NOMO-1 (cell line): ENCODE results near the gene TPGS2.
"Not testable (repeated sequence)": the region's sequence is repeated elsewhere in the genome, so short reads cannot be mapped to it uniquely, and the experiment has no call there.

Experiments
- DNase-seq, 2 experiments: peaks; one replicate each; lab custom pipeline; 2025; ENCODE audit not compliant: unreplicated experiment in 2 of 2; lab: John Stamatoyannopoulos, UW

The TPGS2 gene, protein sequence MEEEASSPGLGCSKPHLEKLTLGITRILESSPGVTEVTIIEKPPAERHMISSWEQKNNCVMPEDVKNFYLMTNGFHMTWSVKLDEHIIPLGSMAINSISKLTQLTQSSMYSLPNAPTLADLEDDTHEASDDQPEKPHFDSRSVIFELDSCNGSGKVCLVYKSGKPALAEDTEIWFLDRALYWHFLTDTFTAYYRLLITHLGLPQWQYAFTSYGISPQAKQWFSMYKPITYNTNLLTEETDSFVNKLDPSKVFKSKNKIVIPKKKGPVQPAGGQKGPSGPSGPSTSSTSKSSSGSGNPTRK

DNA sequence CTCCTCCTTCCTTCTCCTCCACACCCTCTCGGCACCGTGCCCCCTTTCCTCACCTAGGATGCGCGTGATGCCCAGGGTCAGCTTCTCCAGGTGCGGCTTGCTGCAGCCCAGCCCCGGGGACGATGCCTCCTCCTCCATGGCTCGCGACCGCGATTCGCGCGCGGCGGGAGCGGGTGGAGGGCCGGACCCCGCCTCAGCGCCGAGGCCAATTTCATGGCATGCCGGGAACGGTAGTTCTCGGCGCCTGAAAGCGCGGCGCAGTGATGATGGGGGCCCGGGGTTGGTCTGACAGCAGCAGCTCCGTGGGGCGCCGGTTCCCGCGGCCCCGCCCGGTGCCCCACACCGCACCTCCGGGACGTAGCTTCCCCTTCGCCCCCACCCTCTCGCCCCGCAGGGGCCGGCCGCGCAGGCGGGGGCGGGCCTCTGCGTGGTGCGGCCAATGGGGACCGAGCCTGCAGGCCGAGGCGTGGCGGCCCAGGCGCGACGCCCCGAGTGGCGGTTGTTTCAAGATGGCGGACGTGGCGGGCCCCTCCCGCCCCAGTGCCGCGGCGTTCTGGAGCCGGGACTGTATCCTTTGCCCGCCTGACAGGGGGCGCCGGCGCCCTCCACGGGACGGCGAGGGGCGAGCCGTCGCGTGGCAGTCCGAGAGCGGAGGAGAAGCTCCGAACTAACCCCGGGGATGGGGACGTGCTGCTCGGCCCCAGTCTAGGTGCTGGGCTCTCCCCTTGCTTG, at the start of gene TPGS2, which contains the start of gene KIAA1328:
TPGS2 (minus strand) TSS at position 373 of the 732 bp plus-strand sequence; CDS start at position 138, 235 bp downstream.
KIAA1328 (plus strand) TSS at position 498 of the 732 bp plus-strand sequence; CDS start at position 510, 12 bp downstream.
- peak; percentile 88 to 95 for DNase-seq

DNA sequence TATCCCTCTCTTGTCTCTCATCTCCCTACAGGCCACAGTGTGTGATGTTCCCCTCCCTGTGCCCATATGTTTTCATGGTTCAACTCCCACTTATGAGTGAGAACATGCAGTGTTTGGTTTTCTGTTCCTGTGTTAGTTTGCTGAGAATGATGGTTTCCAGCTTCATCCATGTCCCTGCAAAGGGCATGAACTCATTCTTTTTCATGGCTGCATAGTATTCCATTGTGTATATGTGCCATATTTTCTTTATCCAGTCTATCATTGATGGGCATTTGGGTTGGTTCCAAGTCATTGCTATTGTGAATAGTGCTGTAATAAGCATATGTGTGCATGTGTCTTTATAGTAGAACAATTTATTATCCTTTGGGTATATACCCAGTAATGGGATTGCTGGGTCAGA, 45.0 kb upstream of the TPGS2 start:
- DNase-seq: not testable (repeated sequence)

DNA sequence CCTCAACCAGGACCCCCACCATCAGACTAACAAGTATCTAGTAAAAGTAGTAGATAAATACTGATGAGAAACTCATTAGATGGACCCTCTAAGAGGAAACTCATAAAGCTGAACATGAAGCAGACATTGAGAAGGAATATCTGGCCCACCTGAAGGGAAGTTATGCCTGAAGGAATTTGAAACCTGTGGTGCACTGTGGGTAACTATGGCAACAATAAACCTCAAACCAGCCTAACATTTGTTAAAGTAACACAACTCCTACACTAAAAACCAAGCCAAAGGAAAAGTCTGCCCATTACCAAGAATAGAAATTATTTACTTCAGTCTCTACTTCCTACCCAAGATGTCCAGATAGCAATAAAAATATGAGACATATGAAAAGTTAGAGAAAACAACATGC, 43.5 kb upstream of the TPGS2 start:
- no peak for DNase-seq

DNA sequence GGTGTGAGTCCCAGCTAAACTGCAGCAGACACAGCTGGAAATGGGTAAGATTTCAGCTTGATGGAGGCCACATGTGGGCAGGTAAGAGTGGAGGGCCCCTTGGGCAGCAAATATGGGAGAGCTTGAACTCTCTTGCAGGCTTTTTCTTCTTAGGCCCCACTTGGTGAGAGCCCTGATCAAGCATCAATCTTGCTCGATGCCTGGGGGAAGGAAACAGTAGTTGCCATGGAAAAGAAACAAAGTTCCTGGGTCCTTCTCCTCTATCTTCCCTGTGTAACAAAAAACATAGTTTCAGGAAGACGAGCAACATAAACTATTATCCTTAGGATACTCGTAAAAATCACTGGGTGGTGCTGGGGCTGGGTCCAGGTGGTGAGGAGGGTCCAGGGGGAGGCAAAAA, 43.0 kb upstream of the TPGS2 start:
- DNase-seq: no peak

DNA sequence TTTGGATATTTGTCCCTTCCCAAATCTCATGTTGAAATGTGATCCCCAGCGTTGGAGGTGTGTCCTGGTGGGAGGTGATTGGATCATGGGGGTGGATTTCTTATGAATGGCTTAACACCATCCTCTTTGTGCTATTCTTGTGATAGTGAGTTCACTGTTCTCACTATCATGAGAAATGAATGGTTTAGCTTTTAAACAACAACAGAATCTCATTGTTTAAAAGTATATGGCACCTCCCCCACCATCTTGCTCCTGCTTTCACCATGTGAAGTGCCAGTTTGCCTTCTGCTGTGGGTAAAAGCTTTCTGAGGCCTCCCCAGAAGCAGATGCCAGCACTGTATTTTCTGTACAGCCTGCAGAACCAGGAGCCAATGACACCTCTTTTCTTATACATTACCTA, 38.3 kb upstream of the TPGS2 start:
- no peak for DNase-seq

DNA sequence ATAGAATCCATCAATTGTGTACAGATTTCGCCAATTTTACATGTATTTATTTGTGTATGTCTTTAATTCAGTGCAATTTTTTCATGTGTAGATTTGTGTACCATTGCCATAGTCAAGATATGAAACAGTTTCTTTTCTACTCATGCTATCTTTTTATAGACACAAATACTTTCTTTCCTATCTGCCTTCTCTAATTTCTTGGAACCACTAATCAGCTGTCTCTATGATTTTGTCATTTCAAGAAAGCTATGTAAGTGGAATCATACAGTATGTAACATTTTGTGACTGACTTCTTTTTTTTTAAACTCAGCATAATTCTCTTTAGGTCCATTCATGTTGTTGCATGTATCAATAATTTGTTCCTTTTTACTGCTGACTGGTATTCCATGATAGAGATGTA, 33.4 kb upstream of the TPGS2 start:
- DNase-seq: no peak

DNA sequence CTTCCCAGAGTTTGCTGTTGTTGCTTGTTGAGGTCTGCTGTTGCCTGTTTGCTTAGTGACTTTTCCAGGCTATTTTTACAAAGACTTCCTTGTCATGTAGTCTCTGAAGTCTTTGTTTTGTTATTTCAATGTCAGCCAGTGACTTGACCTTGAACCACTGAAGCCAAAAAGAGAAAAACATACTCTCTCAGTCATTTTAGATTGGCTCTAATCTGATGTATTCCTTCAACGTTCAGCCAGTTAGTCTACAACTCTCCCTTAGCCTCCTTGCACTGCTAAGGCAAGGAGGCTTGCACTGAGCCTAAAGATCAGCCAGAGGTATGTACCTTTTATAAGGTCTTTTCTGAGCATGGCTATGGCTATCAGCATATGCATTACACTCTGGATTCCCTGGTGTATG, 28.0 kb upstream of the TPGS2 start:
- no peak for DNase-seq

DNA sequence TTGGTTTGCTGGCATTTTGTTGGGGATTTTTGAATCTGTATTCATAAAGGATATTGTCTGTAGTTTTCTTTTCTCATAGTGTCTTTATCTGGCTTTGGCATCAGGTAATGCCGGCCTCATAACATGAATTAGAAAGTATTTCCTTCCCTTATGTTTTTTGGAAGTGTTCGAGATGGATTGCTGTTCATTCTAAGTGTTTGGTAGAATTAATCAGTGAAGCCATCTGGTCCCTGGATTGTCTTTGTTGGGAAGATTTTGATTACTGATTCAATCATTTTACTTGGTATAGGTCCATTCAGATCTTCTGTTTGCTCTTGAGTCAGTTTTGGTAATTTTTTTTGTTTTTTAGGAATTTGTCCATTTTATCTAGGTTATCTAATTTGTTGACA, 22.4 kb upstream of the TPGS2 start:
- DNase-seq: no peak

DNA sequence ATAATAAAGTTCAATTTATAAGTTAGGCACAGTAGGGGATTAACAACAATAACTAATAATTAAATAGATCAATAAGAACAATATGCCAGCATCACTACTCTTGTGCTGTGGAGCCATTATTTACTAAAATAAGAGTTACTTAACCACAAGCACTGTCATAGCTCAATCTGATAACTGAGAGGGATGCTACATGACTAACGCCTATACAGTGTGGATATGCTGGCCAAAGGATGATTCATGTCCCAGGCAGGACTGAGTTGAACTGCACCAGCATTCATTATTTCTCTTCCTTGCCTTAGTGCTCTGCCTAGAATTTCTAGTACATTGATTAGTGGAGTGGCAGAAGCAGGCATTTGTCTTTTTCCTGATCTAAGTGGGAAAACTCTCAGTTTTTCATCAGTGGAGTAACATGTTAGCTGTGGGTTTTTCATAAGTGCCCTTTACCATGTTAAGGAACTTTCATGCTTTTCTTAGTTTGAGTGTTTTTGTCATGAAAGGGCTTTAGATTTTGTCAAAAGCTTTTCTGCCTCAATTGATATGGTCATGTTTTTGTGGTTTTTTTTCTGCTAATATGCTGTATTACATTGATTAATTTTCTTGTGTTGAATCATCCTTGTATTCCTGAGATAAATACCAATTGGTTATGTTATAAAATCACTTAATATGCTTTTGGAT, 21.9 kb upstream of the TPGS2 start:
- no peak for DNase-seq

DNA sequence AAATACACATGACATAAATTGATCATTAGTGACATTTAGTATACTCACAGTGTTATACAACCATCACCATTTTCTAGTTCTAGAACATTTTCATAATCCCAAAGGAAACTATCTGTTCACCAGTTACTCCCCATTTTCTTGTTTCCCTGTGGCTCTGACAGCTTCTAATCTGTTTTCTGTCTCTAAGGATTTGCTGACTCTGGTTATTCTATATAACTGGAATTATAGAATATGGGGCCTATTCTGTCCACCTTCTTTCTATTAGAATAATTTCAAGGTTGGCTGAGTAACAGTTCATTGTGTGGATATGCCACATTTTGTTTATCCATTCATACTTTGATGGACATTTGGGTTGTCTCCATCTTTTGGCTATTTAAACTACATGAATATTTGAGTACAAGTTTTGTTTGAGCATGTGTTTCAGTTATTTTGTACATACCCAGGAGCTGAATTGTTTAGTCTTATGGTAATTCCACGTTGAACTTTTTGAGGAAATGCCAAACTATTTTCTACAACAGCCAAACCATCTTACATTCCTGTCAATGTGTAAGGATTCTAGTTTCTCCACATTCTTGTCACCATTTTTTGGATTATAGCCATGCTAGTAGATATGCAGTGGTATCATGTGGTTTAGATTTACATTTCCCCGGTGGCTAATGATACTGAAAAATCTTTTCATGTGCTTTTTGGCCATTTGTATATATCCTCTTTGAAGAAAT, 20.6 kb upstream of the TPGS2 start:
- no peak for DNase-seq

DNA sequence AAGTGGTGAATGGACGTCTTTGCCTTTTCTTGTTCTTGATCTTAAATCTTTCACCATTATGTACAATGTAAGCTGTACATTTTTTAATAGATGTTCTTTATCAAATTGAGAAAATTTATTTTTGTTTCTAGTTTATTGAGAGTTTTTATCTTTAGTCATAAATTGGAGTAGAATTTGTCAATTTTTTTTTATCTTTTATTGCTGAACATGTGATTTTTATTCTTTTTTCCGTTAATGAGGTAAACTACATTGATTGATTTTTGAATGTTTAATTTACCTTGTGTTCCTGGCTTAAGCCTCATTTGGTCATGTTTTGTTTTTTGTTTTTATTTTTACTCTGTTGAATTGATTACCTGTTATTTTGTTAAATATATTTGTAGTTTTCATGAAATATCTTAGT, 19.8 kb upstream of the TPGS2 start:
- no peak for DNase-seq

DNA sequence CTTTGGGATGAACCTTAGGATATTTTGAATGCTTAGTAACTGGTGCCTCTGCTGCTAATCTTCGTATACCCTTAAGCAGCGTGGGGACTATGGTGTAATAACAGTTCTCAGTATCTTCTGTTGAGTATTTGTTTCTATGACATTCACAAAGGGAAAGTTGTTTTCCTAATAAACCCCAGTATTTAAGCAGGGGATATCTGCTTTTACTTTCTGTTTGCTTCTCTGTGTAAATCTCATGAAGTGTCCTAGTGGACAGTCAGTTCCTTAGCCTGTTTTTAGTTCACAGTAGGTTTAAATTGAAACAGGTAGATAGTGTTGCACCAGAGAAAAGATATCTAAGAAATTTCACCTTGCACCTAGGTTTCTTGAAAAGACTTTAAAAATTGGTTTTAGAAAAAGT, 15.0 kb upstream of the TPGS2 start:
- no peak for DNase-seq

DNA sequence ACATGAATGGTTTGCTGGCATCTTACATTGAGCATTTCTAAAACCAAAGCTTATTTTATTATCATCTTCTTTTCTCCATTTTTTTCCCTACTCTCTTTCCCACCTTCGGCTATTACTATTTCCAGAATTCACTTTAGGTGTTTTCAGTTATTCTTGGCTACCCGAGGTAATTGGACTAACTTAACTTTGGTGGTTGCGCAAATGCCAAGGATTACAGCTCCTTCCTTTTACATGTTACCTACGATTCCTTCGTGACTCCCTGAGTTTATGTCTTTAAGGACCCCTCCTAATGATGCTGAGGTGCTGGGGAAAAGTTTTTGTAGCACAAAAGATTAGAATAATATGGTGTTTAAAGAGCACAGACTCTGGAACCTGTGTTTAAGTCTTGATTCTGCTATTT, 14.4 kb upstream of the TPGS2 start:
- DNase-seq: no peak

DNA sequence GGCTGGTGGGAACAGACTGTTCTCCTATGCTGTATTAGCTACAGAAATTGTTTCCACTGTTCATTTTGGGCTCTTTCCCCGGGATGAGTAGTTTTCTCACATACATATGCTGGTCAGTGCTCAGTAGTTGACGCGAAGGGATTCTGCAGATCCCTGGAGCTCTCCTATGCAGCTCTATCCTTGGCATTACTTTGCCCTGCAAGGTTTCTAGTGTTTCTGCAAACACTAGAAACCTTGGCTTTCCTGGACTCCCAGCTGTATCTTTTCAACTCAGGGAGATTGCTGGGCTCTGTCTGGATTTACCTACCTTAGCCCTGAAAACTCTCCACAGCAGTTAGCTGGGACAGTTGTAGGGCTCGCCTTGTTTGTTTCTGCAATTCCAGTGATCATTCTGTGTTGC, 11.0 kb upstream of the TPGS2 start:
- no peak for DNase-seq

DNA sequence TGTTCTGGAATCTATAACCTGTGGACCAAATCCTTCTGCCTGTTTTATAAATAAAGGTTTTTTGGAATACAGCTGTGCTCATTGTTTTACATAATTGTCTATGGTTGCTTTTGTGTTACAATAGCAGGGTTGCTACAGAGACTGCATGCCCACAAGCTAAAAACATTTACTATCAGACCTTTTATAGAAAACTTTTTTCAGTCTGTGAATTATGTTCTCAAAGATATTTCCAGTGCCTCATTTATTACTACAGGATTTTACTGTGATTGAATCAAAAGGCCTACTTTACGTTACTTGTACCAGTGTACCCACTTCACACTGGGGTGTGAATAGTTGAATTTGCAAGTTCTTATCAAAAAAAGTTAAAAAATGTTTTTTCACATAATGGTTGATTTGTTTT, 7.1 kb upstream of the TPGS2 start:
- no peak for DNase-seq

DNA sequence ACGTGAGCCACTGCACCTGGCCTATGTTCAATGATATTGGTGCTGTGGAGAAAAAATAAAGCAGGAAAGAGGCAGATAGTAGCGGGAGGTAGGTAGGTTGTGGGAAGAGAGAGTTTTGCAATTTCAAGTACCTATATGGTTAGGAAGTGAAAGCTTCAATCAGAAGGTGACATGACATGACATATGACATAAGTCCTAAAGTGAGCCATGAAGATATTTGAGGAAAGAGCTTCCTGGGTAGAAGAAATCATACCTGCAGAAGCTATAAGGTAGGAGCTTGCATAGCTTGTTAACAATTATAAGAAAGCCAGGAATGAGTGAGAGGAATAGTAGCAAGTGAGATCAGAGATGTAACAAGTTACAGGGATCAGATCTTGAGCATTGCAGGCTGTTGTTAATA, 4.3 kb upstream of the TPGS2 start:
- DNase-seq: no peak

DNA sequence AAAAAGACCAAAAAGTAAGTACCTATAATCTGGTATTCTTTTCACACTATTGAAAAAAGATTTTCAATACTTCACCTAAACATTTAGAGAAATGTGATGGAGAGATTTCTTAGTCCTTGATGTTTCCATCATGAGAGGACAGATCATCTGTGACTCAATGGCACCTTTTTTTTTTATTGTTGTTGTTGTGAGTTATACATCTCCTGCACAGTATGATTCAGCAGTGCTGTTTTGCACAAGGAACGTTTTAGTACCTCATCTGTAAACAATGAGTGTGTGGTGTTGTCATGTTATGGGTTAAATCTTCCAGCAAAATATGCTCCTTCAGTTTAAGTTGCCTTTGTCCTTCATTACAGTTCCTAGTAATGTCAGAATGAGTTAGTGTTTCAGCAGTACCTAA, 2.3 kb upstream of the TPGS2 start:
- no peak for DNase-seq

DNA sequence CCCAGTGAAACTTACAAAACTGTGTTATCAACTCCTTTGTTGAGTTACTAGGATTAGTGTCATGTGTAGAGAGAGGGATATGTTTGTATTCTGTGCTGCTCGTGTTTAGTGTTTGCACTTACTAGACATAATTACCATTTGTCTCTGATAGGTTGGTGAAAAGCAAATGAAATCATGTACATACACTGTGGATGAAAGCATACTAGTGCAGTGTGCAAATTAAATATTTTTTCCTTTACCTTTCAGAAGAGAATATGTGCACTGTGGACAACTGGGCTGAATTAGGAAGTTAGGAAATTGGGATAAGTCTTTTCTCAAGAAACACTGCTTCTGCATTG, 1.3 kb upstream of the TPGS2 start:
- DNase-seq: no peak

DNA sequence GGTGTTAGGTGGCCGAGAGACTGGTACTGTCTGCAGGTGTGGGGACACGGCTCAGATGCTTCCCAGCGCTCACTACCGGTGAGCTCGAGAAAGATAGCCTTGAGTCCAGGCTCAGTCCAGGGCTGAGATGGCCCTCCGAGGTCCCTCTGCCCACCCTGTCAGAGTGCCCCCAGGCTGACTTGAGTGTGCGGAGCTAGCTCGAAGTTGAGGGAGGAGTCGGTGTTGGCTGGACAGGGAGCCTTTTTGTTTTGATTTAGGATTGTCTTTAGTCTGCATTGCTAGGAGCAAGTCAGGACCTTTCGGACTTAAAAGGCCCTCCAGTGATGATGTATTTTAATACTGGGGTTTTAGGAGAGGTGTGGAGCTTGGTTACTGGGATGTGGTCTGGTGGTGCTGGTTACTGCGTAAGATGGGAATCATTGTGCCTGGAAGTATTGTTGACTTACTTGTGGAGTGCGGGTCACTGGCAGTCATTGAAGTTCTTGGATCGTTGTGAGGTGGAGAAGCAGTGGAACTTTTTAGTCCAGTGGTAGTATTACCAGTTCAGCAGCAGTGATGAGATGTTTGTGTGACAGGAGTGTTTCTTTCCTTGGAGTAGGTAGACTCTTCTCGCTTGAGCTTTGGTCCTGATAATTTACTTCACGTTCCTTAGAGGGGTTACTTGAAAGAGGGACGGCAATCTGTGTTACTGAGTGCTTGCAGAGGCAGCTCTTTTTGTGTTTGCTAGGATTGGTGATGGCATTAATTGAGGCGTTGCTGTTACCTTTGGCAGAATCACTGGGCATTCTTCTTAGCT, 758 bp upstream of the TPGS2 start:
- peak in 1 of 2 experiments; percentile 40 for DNase-seq

DNA sequence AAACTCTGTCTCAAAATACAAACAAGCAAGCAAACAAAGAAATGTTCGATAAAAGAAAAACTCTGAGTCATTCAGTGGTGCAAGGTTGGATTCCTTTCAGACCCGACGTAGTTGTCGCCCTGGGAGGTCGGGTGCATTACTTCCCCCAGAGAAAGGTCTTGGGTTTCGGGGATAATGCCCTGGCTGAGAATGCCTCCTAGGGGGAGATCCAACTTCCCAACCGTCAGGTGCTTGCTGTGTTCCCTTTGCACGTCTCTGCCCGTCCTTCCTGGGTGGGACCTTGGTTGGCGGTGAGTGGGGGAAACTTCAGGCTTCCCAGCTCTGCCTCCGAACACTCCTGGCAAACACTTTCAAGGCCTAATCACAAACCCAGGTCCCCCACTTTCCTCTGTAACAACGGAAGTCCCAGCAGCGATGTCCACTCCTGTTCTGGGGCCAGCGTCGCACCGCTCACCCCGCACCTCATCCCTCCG, 609 bp downstream of the TPGS2 start:
- peak; percentile 19 to 20 for DNase-seq
